GM21528 (cell line): ENCODE data around the gene SDK1.
"Not testable (repeated sequence)": the region's sequence is repeated elsewhere in the genome, so short reads cannot be mapped to it uniquely, and the experiment has no call there.

Source experiments
- ATAC-seq: cut with Tn5 transposase; IDR thresholded peaks from one replicate; pipeline ENCODE4 v1.9.1; 2021; ENCODE audit warnings: mild to moderate bottlenecking, moderate library complexity; ENCODE audit not compliant: unreplicated experiment, low FRiP score

Gene SDK1

GRCh38 chr7:3960942-3961341 lies 659.9 kb downstream of the SDK1 start:
- no peak for ATAC-seq

- no peak for ATAC-seq
Measured at GRCh38 chr7:3961857-3962503, 660.9 kb downstream of the SDK1 start.

DNA sequence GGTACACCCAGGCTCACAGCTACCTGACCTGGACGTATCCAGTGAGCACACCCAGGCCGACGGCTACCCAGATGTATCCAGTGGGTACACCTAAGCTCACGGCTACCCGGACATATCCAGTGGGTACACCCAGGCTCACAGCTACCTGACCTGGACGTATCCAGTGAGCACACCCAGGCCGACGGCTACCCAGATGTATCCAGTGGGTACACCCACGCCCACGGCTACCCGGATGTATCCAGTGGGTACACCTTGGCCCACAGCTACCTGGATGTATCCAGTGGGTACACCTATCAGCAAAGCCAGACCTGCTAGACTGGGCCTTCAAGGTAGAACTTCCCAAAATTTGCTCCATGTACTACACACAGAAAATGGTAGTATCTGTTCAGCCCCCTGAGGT lies 662.7 kb downstream of the SDK1 start:
- not testable (repeated sequence) for ATAC-seq

DNA sequence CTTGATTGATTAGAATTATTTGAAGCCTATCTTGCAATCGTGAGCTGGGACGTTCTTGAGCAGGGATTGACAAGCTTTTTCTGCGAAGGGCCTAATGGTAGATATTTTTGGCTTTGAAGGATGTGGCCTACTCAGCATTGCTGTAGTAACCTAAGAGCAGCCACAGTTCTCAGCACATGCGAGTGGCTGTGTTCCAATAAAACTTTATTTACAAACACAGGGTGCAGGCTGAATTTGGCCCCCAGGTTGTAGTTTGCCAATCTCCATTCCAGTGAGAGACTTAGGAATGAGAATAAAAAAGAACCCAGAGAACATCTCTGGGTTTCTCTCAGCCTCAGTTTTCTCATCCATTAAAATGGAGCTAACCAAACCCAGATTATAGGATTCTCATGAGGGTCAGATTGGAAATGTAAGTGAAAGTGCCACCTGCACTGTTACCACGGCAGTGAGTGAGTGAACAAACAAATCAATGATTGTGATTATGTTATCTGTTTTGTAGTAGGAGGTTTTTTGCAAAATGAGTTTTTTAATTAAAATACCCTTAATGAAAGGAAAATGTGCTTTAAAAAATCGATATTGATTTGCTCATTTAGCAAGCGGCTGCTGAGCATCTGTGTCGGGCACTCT lies 664.0 kb downstream of the SDK1 start:
- ATAC-seq: no peak

- no peak for ATAC-seq
Measured at GRCh38 chr7:3965794-3966395, 664.8 kb downstream of the SDK1 start.

- ATAC-seq: no peak
Measured at GRCh38 chr7:3968234-3968633, 667.2 kb downstream of the SDK1 start.

DNA sequence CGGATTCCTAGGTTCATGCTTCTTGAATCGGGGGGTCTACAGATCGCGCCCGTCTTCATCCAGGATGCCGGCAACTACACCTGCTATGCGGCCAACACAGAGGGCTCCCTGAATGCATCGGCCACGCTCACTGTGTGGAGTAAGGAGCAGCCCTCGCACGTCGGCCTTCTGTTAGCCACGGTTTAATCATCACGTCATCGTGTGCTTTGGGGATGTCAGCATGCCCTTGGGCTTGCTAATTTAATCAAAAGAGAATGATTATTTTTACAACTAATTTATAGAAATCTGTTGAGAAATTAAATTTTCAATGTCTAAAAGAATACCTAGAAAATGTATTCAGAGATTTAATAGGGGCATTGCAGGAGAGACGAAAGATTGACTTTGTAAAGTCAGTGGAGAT lies 668.2 kb downstream of the SDK1 start:
- no peak for ATAC-seq

DNA sequence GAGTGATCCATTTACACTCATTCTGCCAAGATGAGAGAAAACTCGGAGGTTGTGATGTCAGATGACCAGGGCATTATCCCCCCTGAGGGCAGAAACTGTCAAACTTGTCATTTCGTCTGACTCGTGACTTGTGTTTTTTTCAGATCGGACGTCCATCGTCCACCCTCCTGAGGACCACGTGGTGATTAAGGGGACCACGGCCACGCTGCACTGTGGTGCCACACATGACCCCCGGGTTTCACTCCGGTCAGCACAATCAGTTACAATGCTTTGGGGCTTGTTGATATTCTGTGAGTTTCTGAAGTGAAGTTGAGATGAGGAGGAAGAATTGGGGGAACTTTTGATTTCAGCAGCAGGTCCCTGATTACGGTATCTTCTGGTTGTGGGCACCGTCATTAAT lies 670.3 kb downstream of the SDK1 start:
- ATAC-seq: no peak

DNA sequence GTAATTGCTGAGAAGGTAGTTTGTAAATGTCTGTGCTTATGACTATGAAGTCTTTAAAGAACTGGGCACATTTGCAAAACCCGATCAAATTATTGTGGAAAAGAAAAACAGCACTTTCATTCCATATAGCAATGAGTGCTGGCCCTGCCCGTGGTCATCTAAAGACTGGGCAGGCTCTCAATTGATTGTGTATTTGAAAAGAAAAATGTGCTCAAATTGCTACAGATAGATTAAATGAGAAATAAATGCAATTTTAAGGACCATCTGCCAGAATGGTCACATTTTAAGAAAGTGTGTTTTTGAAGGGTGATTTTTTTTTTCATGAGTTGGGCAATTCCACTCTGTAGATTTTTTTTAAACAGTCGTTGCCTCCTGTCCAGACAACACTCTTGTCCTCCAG lies 672.2 kb downstream of the SDK1 start:
- ATAC-seq: no peak

- no peak for ATAC-seq
Measured at GRCh38 chr7:3974329-3974728, 673.3 kb downstream of the SDK1 start.

- no peak for ATAC-seq
Measured at GRCh38 chr7:3975371-3975770, 674.3 kb downstream of the SDK1 start.

- no peak for ATAC-seq
Measured at GRCh38 chr7:3977391-3977790, 676.3 kb downstream of the SDK1 start.

DNA sequence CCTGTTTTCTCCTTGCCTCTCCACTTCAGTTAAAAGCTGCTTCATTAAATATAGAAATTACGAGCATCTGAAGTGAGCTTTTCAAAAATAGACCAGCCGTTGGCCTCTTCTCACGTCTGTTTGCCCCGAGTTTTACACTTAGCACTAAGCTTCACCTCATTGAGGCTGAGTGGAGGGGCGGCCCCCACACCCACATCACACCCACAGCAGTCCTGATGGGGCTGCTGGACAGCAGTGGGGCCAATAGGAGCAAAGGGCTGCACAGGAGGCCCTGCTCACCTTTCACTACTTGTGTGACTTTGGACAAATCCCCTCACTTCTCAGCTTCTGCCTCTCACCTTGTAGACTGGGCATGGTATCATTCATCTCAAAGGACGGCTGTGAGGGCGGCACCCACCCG lies 677.8 kb downstream of the SDK1 start:
- no peak for ATAC-seq

- ATAC-seq: no peak
Measured at GRCh38 chr7:3979611-3980299, 678.7 kb downstream of the SDK1 start.

DNA sequence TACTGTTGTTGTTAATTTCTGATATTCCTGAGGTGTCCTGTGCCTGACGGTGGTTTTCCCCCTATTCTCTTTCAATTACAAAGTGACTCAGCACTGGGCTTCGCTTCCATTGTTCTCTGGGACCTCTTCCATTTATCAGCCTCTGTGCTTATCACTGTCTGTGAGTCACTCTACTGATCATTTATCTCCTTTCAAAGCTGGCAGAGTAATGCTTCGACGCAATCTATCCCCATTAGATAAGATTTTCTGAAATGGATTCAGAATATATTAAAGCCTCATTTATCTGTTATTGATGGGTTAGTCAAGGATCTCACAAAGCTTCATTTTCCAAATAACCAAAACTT lies 679.2 kb downstream of the SDK1 start:
- ATAC-seq: no peak

DNA sequence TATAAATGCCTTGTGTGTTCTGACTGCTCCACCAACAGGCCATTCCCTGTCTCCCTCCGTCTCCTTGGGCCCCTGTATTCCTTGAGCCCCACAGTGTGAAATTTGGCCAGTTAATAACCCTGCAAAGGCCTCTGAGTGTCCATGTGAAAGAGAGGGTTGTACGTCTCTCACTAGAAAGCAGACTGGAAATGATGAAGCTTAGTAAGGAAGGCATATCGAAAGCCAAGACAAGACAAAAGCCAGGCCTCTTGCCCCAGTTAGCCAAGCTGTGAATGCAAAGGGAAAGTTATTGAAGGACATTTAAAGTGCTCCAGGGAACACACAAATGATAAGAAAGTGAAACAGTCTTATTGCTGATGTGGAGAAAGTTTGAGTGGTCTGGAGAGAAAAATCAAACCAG lies 680.2 kb downstream of the SDK1 start:
- ATAC-seq: no peak

DNA sequence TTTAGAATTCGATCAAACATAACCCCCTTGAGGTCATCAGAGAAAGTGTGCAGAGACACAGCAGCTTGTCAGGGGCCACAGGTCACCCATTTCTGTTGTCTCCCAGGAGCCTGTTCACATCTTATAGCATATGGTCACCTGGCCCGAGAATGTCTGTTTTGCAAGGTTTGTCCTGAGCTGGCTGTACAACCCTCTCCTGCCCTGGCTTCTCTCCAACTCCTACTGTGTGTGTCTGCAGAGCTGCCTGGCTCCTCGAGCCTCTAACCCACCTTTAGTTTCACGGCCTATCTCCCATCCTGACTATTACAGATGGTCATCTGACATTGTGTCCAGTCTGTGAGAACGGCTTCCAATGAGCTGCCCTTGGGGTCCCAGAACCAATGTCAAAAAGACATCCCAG lies 683.4 kb downstream of the SDK1 start:
- ATAC-seq: no peak

DNA sequence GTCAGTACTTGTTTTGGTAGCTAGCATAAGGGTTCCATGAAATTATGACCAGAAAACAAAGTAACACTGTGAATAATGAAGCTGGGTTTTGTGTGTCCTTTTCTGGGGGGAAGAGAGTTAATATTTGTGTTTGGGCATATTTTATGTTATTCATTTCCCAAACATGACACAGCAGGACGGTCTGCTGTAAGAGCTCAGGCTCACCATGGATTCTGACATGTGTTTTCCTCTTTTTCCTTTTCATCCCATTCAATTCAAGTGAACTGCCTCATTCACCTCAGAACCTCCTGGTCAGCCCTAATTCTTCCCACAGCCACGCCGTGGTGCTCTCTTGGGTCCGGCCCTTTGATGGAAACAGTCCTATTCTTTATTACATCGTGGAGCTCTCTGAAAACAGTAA lies 685.9 kb downstream of the SDK1 start:
- ATAC-seq: no peak

DNA sequence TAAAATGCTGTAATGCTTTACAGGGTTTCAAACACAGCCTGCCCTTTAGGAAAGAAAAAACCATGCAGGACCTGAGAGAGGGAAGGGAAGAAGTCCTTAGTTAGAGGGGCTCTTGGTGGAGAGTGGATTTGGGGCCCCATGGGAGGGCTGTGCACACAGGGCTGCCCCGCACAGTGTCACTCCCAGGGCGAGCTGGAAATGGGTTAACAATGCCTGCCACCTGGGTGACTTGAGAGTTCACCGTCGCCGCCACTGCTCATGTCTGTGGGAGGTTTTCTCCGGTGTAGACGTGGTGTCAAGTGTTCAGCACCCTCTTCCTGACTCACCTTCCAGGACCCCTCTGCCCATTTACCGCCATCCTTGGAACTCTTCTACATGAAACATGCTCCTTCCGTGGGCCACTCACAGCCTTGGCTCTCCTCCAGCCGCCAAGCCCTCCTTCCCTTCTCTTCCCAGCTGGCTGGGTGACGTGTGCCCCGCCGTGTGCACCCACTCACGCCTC lies 686.4 kb downstream of the SDK1 start:
- ATAC-seq: no peak

DNA sequence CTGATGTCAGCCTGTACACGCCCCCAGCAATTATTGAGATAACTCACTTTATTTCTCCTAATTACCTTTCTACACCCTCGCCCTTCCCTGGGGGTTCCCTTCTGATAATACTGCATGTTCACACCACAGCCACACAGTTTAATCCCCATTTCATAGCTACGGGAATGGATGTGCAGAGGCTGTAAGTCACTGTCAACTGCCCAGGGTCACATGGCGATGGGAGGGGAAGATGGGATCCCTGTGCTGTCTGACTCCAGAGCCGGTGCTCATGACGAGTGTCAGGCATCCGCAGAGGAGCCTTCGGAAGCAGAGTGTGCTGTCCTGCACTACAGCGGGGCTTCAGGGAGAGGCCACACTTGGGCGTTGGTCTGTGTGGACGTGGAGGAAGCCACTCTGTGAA lies 688.7 kb downstream of the SDK1 start:
- no peak for ATAC-seq

DNA sequence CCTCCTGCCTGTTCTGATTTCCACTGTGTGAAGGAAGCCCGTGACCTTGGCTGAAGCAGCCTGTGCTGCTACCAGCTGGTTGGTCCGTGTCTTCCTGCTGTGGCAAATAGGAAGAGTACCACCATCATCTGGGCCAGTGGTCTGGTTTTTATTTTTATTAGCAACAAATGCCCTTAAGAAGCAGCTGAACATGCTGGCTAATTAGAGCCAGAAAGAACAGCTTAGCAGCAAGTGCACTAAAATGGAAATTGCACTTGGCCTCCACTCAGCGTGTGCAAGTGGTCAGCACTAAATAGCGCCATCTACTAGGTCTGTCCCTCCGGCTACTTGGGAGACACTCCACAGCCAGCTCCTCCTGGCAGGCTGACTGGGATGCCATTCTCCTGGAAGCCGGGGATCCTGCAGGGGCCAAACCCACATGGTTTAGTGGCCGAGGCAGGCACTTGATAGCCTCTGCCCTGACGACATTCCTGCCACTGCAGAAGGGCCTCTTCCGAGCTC lies 690.7 kb downstream of the SDK1 start:
- no peak for ATAC-seq
